Measurements from ENCODE around the gene PIGX.
"Not testable (repeated sequence)": the region's sequence is repeated elsewhere in the genome, so short reads cannot be mapped to it uniquely, and the experiment has no call there.

PIGX gene

DNA sequence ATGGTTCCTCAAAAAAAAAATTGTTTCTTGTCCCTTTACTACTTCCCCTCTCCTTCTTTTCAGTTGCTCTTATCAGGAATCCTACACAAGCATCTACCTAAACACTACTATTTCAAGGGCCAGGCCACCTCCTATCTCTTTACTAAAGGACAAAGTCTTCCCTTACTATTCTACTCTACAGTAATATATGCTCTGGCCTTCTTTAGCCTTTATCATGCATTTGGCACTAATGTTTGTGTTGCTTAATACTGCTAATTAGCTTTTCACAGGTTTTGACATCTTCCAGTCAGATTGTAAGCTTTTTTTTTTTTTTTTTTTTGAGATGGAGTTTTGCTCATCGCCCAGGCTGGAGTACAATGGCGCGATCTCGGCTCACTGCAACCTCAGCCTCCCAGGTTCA, 5.4 kb upstream of the PIGX start:
- DNase-seq = no peak

DNA sequence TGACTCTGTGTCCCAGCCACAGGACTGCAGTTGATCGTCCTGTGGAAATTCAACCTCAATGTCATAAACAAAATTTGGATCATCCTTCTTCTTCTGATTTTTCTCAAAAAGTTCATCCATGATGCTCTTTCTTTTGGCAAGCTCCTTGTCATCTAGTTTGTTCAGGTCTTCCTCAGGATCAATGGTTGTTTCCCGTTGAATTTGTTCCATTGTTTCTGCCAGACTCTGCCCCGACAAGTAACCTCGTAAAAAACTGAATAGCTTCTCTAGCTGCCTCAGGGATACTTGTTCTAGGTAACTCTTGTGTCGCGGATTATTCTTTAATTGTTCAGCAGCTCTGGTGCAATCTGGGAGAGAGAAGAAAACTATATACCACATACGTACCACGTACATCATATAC, 4.6 kb upstream of the PIGX start:
- DNase-seq = no peak

DNA sequence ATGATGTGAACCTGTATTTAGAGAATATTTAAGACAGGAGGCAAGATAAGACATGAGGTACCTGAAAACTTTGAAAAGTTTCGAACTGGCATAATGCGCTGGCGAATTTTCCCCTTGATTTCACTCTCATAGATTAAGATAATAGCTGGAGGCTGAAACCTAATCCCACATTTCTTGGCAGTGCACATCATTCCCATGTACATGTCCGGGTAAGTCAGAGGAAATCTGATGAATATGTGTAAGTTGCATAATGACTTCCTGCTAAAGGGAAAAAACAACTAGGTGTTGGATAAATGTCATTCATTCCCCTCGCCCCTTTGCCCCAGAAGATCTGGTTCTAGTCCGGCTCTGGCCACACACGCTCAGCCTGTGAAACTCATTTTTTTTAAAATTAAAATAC, 3.7 kb upstream of the PIGX start:
- no peak for DNase-seq

- peak; percentile 53 for DNase-seq
Observed at GRCh38 chr3:196712514-196713413, 587 bp downstream of the PIGX start.

- not testable (repeated sequence) for DNase-seq
Observed at GRCh38 chr3:196717162-196717561, 5.0 kb downstream of the PIGX start.

DNA sequence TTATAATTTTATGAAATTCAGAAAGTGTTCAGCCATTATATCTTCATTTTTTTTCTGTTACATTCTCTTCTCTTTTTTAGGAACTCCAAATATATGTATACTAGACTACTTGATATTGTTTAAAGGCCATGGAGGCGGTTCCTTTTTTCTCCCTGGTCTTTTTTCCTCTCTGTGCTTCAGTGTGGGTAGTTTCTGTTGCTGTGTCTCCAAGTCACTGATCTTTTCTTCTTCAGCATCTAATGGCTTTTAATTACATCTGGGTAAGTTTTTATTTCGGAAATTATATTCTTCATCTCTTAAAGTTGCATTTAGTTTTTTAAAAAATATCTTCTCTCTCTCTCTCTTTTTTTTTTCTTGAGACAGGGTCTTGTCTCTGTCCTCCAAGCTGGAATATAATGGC, 8.9 kb downstream of the PIGX start:
- no peak for DNase-seq

DNA sequence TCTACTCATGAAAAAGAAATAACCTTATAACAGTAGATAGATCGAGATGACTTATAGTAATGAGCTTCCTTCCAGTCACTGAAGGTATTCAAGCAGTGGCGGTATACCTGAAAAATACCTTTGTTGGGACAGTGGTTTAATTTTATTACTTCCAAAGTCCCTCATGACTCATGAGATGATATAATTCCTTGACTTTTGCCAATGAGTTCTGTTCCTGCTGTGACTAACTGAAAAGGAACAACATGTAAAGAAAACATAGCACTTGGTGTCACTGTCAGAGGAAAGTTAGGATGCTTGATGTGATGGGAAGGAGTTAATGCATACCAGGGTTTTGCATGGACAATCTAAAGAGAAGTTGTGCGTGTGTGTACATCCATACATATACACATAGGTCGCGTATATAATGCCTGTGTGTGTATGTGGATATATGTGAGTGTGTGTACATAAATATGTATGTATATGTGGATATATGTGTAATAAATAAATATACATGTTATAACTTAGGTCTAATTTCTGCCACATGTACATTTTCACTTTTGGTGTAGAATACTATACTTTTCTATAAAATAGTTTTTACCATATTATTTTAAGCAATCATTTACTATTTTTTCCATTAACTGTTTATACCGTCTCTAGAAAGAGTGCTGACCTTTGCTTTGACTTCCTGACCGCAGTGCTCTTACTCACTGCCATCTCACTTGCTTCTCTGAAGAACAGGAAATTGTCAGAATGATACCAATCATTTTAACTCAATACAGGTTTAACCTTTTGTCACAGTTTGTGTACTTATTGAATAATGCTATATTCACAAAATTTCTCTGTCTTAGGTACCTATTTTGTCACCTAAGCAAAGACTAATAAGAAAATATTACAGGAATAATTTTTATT, 14.9 kb downstream of the PIGX start:
- DNase-seq = no peak

DNA sequence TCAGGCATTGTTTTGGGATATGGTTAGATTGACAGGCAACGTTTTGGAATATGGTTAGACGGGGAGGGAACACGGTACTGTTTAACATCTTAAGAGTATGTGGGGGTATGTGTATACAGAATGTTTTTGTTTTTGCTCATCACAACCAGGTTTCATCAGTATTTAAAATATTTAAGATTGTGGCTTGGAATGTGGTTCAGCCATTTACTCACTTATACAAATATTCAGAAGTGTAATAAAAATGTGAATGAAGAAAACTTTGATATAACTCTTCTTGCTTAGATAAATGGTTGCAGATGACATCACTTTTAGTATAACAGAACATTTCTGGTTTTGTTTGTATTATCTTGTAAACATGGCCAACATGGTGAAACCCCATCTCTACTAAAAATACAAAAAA, 23.6 kb downstream of the PIGX start:
- no peak for DNase-seq

GRCh38 chr3:196736670-196737374, 24.6 kb downstream of the PIGX start:
- DNase-seq = no peak

DNA sequence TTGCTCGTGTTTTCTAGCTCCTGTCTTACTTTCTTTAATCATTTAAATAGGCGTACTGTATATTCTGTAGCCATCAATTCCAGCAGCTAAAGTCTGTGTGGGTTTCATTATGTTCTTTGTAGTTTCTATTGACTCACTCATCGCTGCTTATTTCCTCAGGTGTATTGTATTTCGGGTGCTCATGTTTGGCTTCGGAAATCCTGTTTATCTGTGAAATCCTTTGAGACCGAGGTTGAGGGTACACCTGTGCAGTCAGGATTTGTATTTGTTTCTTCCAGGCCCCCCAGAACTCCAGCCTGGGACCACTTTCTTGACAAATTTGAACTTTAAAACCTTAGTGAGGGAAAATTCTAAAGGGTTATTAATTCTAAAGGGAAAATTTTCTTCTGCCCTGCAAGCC, 25.5 kb downstream of the PIGX start:
- DNase-seq = no peak

GRCh38 chr3:196739671-196740480, 27.7 kb downstream of the PIGX start, which contains the start of gene PAK2:
TSS of gene PAK2 (plus strand) at chr3:196739857. CDS start at chr3:196782647, 42,790 bp downstream.
- peak; percentile 86 for DNase-seq

- DNase-seq = no peak
Observed at GRCh38 chr3:196740481-196741248, 28.5 kb downstream of the PIGX start.

- no peak for DNase-seq
Observed at GRCh38 chr3:196741249-196741889, 29.2 kb downstream of the PIGX start.

DNA sequence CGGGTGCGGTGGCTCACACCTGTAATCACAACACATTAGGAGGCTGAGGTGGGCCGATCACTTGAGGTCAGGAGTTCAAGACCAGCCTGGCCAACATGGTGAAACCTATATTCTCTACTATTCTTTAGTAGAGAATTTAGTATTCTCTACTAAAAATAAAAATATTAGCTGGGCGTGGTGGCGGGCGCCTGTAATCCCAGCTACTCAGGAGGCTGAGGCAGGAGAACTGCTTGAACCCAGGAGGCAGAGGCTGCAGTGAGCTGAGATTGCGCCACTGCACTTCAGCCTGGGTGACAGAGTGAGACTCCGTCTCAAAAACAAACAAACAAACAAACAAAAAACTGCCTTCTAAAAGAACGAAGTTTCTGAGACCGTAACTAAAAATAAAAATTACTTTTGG, 31.4 kb downstream of the PIGX start:
- not testable (repeated sequence) for DNase-seq

DNA sequence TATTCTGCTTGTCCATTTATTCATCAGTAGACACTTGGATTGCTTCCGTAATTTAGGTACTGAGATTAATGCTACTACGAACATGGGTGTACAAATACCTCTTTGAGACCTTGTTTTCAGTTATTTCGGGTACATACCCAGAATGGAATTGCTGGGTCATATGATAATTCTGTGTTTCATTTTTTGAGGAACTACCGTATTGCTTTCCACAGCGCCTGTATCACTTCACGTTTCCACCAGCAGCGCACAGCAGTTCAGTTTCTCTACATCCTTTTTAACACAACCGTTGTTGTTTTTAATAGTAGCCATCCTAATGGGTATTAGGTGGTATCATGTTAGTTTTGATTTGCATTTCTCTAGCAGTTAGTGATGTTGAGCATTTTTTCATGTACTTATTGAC, 36.9 kb downstream of the PIGX start:
- no peak for DNase-seq

DNA sequence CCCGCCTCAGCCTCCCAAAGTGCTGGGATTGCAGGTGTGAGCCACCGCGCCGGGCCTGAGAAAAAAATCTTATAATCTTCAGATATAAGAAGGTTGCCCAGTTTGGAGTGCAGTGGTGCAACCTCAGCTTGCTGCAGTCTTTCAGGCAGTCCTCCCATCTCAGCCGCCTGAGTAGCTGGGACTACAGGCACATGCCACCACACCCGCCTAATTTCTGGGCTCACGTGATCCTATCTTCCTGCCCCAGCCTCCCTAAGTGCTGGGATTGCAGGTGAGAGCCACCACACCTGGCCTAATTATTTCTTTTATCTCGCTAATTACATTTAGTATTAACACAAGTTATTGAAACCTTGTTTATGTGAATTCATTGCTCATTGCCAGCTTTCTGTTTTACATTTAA, 41.0 kb downstream of the PIGX start:
- no peak for DNase-seq

- no peak for DNase-seq
Observed at GRCh38 chr3:196754091-196754981, 42.2 kb downstream of the PIGX start.

DNA sequence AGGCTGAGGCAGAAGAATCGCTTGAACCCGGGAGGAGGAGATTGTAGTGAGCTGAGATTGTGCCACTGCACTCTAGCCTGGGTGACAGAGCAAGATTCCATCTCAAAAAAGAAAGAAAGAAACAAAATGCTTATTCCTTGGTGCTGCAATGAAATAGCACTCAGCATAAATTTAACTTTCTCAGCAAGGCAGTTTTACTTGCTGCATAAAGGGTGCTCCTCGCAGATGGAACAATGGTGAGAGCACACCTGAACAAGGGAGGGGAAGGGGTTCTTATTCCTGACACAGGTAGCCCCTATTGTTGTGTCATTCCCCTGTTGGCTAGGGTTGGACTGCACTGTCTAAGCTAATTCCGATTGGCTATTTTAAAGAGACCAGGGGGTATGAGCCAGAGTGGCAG, 44.6 kb downstream of the PIGX start:
- no peak for DNase-seq

DNA sequence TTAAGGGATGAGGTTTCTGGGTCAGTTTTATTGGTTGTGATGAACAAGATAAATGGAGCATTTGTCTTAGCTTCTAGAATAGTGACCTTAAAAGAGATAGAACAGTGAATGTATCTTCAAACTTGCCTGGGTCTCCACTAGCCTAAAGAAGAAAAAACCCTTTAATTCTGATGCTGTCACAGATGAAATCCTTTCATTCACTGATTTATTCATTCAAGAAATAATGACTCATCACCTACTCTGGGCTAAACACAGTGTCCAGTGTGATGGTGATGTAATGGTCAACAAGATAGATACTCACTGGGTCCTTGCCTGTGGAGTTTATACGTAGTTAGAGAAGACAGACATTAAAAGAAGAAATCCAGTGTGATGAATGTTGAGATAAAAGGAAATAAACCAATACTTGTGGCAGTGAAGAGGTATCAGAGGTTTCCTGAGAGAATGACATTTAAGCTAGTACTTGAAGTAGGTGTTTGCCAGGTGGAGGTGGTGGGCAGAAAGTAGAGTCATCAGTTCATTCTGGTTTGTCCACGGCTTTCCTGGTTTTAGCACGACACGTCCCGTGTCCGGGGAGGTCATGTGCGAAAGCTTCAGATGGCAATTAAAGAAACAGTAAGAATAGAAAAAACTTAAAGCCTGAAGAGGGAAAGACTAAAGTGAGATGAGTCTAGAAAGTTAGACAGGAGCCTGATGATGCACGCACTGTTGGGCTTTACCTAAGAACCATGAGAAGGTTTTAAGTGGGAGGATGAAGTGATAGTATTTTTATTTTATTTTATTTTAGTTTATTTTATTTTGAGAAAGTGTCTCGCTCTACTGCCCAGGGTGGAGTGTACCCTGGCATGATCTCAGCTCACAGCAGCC, 45.9 kb downstream of the PIGX start:
- DNase-seq = no peak
